HG02678 (cell line): Measurements from ENCODE around the gene POLH.
"Not testable (repeated sequence)": the region's sequence is repeated elsewhere in the genome, so short reads cannot be mapped to it uniquely, and the experiment has no call there.

Experiments used
- ATAC-seq: cut with Tn5 transposase; IDR thresholded peaks from one replicate; pipeline ENCODE4 v1.9.1; 2021; ENCODE audit warnings: mild to moderate bottlenecking, moderate library complexity; ENCODE audit not compliant: unreplicated experiment

Gene POLH

DNA sequence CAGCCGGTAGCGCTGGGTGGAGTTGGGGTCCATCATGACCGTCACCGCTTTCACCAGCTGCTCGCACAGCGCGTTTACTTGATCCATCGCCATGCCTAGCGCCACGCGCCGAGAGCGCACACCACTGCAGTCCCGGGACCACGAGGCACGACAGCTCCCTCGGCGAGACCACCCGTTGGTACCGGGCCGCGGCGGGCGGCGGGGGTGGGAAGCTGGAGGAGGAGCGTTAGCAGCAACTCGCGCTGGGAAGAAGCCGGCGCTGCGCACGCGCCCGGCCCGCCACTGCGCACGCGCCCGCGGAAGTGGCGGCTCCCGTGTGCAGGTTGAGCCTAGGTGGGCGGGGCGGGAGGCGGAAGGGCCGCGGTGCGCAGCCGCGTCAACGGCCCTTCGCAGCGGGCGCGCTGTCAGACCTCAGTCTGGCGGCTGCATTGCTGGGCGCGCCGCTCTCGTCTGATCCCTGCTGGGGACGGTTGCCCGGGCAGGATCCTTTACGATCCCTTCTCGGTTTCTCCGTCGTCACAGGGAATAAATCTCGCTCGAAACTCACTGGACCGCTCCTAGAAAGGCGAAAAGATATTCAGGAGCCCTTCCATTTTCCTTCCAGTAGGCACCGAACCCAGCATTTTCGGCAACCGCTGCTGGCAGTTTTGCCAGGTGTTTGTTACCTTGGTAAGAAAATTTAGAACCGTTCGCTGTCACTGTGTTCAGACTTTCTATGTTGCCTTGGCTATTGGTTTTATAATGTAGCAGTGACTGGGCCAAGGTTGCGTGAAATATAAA lies at the start of gene POLH, which contains the start of gene XPO5:
TSS of gene POLH (plus strand) at position 414 of the 780 bp plus-strand sequence. CDS start 6,135 bp downstream, outside the sequence.
TSS of gene XPO5 (minus strand) at position 267 of the 780 bp plus-strand sequence. CDS start at position 93, 174 bp downstream.
- peak; percentile 90 for ATAC-seq

DNA sequence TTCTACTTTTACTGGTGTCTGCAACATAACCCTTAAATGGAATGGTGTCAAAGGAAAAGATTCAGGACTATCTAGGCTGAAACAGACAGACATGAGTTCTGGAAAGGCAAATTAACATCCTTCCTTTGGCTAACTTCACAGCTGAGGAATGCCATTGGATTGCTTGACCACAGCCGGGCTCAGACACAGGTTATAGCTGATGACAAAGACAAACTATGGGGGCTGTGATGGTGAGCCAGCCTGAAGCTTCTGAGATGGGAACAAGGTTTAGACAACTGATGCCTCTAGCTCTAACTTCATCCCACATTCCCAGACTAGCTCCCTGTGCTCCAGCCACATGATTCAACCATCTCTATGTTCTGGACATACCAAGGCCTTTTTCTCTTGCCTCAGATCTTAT lies 43.8 kb upstream of the POLH start:
- no peak for ATAC-seq

DNA sequence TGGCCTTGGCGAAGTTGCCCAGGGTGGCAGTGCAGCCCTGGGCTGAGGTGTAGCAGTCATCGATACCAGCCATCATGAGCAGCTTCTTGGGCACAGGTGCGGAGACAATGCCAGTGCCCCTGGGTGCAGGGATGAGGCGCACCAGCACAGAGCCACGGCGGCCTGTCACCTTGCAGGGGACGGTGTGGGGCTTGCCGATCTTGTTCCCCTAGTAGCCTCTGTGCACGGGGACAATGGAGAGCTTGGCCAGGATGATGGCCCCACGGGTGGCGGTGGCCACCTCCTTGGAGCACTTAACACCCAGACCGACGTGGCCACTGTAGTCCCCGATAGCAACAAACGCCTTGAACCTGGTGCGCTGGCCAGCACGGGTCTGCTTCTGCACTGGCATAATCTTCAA lies 37.0 kb upstream of the POLH start:
- not testable (repeated sequence) for ATAC-seq

DNA sequence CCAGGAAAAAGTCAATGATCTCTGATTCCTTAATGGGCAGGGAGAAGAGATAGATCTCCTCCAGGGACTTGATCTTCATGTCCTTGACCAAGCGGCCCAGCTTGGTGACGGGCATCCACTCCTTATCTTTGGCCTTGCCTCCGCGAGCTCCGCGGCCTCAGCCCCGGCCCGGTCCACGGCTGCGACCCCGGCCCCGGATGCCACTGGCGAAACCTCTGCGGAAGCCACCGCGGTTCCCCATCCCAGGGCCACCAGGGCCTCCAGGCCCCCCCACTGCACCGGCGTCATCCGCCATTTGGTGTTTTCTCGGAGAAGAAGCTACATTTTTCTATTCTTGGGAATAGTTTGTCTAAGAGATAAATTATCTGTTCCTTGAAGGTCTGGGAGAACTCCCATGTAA lies 36.6 kb upstream of the POLH start:
- ATAC-seq: not testable (repeated sequence)

DNA sequence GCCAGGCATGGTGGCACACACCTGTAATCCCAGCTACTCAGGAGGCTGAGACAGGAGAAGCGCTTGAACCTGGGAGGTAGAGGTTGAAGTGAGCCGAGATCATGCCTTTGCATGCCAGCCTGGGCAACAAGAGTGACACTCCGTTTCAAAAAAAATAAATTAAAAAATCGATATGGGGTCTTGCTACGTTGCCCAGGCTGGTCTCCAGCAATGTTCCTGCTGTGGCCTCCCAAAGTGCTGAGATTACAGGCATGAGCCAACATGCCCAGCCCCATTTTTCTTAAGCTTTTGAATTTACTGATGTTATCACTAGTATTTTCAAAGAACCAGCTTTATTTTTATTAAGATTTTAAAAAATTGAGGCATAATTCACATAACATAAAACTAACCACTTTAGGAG lies 35.5 kb upstream of the POLH start:
- no peak for ATAC-seq

DNA sequence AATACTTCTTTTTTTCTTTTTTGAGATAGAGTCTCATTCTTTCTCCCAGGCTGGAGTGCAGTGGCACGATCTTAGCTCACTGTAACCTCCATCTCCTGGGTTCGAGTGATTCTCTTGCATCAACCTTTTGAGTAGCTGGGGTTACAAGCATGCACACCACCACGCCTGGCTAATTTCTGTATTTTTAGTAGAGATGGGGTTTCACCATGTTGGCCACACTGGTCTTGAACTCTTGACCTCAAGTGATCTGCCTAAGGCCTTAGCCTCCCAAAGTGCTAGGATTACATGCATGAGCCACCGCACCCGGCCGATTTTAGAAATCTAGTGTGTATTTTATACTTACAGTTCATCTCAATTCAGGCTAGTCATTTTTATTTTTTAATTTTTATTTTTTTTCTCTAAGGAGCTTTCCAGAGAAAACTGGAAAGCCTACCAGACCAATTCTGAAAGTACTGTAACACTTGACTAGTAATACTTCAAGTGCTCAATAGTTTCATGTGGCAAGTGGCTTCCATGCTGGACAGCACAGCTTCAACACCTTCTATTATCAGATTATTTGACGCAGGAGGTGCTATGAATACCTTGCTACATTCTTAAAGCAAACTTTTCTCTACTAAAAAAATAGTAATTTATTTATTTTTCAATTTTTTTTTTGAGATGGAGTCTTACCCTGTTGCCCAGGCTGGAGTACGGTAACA lies 34.1 kb upstream of the POLH start:
- no peak for ATAC-seq

DNA sequence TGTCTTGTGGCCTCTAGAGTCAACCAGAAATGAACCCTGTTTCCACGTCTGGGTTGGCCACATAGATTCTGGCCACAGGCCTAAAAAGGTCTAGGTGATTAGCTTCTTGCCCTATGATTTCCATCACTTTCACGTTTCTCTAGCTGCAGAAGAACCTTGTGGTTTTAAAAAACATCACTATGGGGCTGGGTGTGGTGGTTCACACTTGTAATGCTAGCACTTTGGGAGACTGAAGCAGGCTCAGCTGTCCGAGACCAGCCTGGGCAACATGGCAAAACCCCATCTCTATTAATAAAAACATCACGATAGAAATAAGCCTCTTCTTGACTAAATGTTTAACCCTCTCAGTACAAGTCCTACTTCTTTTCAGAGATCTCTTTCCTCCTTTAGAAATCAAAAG lies 31.5 kb upstream of the POLH start:
- ATAC-seq: no peak

DNA sequence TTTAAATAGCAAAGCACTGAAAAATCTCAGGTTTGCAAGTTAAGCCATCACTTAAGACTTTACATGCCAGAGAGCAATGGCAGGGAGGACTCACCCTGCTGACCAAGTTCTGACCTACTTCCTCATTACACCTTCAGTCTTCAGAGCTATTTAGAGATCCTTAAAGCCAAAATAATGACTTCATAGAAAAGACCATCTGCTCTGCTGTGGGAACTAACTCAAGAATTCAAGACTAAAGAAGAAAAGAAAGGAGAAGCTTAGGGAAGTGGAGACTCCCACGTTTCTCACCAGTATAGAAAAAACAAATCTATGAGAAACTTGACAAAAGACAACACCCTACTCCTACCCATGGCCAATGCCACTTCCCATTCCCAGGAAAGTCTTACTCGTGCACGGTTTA lies 28.8 kb upstream of the POLH start:
- ATAC-seq: no peak

DNA sequence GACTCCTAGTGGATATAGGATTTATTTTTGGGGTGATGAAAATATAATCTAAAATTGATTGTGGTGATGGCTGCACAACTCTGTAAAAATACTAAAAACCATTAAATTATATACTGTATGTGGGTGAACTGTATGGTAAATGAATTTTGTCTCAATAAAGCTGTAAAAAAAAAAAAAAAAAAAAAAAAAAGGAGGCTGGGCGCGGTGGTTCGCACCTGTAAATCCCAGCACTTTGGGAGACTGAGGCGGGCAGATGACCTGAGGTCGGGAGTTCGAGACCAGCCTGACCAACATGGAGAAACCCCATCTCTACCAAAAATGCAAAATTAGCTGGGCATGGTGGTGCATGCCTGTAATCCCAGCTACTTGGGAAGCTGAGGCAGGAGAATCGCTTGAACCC lies 18.4 kb upstream of the POLH start:
- ATAC-seq: not testable (repeated sequence)

DNA sequence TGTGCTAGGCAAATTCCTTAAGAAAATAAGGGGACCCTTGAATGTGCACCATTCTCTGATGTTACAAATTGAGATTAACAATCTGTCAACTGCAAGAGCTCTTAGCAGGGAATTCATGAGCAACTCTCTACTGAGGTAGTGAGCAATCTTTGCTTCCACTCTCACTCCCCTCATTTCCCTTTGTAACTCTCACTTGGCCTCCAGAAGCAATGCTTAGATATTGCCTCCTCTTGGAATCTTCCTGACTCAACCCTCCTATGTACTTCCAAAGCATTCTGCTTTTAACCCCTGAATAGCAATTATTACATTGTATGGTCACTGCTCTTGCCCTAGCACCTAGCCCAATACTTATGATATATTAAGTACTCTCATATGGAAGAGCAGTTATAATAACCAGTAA lies 16.7 kb upstream of the POLH start:
- ATAC-seq: no peak

DNA sequence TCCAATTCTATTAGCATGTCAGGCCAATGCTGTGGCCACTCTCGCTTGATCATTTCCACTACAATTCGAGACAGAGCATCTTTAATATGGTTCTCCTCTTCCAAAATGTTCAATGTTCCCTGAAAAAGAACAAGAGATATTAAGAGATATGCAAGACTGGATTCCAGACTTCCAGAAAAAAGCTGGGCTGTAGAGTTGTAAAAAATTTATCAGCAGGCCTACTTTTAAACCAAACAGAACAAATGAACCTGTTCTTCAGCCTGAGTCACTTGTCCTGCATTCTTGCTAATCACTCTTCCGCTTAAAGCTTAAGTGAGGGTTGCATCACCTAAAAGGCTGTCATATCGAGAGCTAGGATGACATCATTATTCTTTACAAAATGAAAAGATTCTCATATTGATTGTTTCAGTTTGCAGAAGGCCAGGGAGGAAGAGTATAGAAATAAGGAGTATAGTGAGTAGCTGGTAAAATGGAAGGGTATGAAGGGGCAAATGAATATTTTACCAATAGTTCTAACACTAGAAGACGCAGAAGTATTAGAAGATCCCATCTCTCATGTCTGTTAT lies 5.0 kb upstream of the POLH start:
- ATAC-seq: no peak

DNA sequence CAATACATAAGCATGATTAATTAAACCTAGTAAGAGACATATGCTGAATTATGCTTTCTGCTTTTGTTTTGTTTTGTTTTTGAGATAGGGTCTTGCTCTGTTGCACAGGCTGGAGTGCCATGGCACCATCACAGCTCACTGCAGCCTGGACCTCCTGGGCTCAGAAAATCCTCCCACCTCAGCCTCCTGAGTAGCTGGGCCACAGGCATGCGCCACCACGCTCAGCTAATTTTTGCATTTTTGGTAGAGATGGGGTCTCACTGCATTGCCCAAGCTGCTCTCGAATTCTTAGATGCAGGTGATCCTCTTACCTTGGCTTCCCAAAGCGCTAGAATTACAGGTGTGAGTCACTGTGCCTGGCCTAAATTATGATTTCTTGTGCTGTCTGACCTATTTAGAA lies 4.0 kb upstream of the POLH start:
- ATAC-seq: no peak

DNA sequence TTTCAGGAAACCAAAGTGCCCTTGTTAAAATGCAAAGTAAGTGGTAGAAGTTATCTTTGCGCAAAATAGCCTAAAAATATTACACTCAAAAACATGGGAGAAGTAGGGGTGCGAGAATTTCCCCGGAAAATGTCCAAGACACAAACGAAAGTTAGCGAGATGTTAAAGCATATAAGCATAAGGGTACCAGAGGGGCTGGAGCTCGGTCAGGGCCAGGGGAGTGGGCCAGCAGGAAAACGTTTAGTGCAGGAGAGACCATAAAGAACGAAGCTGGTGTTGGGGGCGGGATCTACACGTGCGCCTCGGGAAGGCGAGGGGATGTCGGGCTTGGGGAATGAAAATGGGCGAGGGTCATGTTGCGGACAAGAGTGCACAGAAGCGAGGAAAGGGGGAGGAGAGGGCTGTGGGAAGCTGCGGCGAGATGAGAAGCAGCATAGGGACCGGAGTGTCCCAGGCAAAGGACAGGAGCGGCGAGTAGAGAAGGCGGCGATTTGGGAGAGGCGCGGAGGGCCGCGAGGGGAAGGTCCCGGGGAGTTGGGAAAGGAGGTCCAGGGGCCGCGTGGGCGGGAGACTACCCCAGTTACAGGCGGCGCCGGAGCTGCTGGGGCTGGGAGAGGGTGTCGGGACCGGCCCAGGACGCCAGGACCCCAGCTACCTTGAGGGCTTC lies 747 bp upstream of the POLH start:
- peak; percentile 17 for ATAC-seq

DNA sequence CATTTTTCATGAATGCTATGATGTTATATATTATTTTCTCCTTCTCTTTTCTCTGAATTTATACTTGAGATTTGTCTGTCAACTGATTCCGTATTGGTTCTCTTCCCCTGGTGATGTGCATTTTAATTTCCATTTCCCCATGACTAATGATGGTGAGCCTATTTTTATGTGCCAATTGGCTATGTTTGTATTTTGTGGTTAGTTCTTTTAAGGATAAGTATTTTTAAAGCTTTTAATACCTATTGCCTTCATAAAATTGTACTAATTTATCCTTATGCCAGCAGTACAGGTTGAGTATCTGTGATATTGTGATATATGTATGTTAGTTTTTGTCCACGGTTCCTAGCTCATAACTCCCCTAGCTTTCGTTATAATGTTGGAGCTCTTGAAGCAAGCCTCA lies 2.8 kb downstream of the POLH start:
- ATAC-seq: no peak

DNA sequence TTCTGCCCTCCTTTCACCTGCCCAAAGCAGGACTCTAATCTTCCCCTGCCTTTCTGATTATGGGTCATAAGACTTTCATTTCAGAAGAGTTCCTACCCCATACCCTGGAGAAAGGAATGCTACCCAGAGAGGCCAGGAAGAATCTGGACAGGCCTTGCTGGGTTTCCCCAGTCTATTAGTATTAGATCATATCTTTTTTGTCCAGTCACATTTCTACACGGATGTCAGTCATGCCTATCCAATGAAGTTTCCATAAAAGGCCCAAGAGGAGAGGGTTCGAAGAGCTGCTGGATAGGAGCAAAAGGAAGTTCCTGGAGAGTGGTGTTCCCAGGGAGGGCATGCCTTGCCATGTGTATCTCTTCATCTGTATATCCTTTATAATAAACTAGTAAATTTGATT lies 3.2 kb downstream of the POLH start:
- no peak for ATAC-seq

DNA sequence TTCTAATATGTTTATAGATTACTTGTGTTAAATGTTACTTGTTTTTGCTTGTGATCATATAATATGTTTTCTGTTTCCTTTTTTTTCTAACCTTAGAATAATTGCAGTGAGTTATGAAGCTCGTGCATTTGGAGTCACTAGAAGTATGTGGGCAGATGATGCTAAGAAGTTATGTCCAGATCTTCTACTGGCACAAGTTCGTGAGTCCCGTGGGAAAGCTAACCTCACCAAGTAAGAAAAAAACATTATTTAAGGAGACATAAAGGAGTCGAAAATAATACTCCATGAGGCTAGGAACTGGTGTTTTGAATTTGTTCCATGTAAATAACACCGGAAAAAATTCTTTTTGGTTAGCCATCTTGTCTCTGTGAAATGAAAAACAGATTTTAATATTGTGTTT lies 6.9 kb downstream of the POLH start:
- ATAC-seq: no peak

DNA sequence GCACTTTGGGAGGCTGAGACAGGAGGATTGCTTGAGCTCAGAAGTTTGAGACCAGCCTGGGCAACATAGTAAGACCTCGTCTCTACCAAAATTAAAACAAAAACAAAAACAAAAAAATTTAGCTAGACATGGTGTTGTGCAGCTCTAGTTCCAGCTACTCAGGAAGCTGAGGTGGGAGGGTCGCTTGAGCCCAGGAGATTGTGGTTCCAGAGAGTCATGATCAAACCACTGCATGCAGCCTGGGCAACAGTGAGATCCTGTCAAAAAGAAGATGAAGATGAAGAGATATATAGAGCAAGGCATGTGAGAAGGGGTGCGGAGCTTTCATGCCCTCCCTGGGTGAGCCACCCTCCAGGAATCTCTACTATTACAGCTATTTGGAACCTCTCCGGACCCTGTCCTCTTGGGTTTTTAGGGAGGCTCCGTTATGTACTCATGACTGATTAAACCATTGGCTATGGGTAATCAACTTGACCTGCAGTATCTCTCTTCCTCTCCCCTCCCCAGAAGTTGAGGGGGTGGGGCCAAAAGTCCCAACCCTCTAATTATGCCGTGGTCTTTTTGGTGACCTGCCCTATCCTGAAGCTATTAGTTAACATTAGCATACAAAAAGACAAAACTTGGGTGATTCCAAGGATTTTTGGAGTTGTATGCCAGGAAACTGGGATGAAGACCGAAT lies 9.0 kb downstream of the POLH start:
- ATAC-seq: no peak

DNA sequence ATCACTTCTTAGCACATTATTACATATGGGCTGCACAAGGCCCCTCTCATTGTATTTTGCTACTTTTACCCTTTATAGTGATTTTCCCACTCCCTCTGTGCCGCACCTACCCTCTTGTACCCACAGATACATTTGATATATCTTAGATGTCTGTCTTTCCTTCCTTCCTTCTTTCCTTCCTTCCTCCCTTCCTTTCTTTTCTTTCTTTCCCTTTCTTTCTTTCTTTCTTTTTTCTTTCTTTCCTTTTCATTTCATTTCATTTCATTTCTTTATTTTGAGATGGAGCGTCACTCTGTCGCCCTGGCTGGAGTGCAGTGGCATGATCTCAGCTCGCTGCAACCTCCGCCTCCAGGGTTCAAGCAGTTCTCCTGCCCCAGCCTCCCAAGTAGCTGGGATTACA lies 12.2 kb downstream of the POLH start:
- no peak for ATAC-seq

DNA sequence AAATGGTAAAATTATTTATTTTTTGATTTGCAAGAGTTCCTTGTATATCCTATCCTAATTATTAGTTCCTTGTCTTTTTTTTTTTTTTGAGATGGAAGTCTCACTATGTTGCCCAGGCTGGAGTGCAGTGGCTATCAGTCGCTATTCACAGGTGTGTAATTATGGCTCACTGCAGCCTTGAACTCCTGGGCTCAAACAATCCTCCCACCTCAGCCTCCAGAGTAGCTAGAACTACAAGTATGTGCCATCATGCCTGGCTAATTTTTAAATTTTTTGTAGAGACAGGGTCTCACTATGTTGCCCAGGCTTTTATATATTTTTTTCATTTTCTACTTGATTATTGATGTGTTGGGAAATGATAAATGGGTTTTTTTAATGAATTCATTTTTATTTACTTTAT lies 13.6 kb downstream of the POLH start:
- not testable (repeated sequence) for ATAC-seq

DNA sequence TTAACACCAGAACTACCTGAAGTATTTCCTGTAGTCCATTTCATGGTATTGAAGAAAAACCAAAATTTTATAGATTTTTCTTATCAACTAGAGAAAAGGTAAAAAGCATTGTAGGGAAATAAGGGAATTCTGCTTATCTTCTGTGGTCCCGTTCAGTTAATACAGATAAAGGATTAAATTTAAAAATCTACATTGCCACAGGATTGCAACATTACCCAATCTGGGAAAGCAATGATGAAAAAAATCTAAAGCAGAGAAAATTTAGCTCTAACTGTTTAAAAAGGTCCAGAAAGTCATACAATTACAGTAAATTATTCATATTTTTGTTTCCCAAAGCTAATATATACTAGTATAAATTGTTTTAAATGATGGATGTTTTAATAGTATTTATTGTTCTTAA lies 18.0 kb downstream of the POLH start:
- no peak for ATAC-seq

DNA sequence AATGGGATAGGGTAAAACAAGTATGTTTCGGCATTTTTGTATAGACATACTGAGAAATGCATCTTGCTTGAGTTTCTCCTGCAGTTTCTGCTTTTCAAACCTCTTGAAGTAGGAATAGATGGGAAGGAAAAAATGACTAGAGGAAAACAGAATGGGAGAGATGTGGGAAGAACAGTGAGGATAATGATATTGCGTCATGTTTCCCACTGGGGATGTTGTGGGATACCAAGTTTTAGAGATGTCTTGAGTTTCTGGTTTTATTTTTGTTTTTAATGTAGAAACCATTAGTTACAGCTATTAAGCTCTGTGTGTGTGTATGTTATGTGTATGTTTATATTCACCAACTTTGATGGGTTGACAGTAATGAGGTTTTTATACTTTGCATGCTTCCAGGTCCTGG lies 24.6 kb downstream of the POLH start:
- no peak for ATAC-seq
